SK-N-SH (cell line): ENCODE measurements around the gene OR13C5. TPM values are rescaled to one million over a fixed set of nuclear protein-coding genes. Genes with fewer than 3 reads are reported as not detected.
"Not testable (repeated sequence)": the region's sequence is repeated elsewhere in the genome, so short reads cannot be mapped to it uniquely, and the experiment has no call there.

Experiments used
- CTCF ChIA-PET: fragments of 300-600, 350-600 bp; formaldehyde crosslinking; extraction: SDS; loops from one replicate; lab custom pipeline; 2021; lab: Yijun Ruan, JAX
- POLR2A ChIA-PET: fragments of 350-600 bp; sonication (Branson Sonifier 250); formaldehyde crosslinking; extraction: SDS; loops from one replicate; lab custom pipeline; 2020; ENCODE audit warnings: antibody characterized with exemption, inconsistent platforms; lab: Yijun Ruan, JAX
- DNase-seq: peaks from one replicate; pipeline ENCODE4 v3.0.0; 2012
- H2AFZ ChIP-seq: fragments of 200-600 bp; sonication (generic); 2 replicates; pipeline ENCODE4 v1.8.1; 2016; ENCODE audit warnings: antibody characterized with exemption, mild to moderate bottlenecking, low read depth
- H3F3A ChIP-seq: fragments of 200-600 bp; sonication (generic); replicated peaks from 2 replicates; pipeline ENCODE3; 2016; ENCODE audit warnings: antibody characterized with exemption, mild to moderate bottlenecking; ENCODE audit not compliant: insufficient read depth
- H3K27ac ChIP-seq, 2 experiments: fragments of 200-500 bp in 1 of 2; fragments of 200-600 bp in 1 of 2; sonication (Bioruptor generic) in 1 of 2; sonication (generic), shearing (Covaris generic) in 1 of 2; 2 replicates each; pipeline versions ENCODE4 v1.5.1 to v1.6.1; 2014 to 2016; ENCODE audit warnings: low read depth in 2 of 2, inconsistent platforms in 1 of 2, low read length in 1 of 2, mild to moderate bottlenecking in 1 of 2, mixed read lengths in 1 of 2
- H3K27me3 ChIP-seq: fragments of 200-600 bp; sonication (generic), shearing (Covaris generic); 2 replicates; pipeline ENCODE4 v1.6.1; 2016; ENCODE audit warnings: mixed run types; ENCODE audit not compliant: insufficient read depth
- H3K36me3 ChIP-seq, 2 experiments: fragments of 200-500 bp in 1 of 2; fragments of 200-600 bp in 1 of 2; sonication (Bioruptor generic) in 1 of 2; sonication (generic) in 1 of 2; replicated peaks in 1 of 2; 2 replicates each; pipeline versions ENCODE3 to v1.5.1; 2014 to 2016; ENCODE audit warnings: low read length in 1 of 2, mild to moderate bottlenecking in 1 of 2; ENCODE audit not compliant: insufficient read depth in 2 of 2, control insufficient read depth in 1 of 2
- H3K4me1 ChIP-seq, 2 experiments: fragments of 200-500 bp in 1 of 2; fragments of 200-600 bp in 1 of 2; sonication (Bioruptor generic) in 1 of 2; sonication (generic), shearing (Covaris generic) in 1 of 2; 2 replicates each; pipeline versions ENCODE4 v1.5.1 to v1.6.1; 2014 to 2016; ENCODE audit warnings: low read depth in 1 of 2, low read length in 1 of 2, mixed run types in 1 of 2; ENCODE audit not compliant: insufficient read depth in 2 of 2, control insufficient read depth in 1 of 2
- H3K4me2 ChIP-seq: fragments of 200-600 bp; sonication (generic), shearing (Covaris generic); 2 replicates; pipeline ENCODE4 v1.6.1; 2017; ENCODE audit warnings: mixed run types
- H3K4me3 ChIP-seq, 2 experiments: fragments of 200-500 bp in 1 of 2; fragments of 200-600 bp in 1 of 2; sonication (Bioruptor generic) in 1 of 2; sonication (generic), shearing (Covaris generic) in 1 of 2; 2 replicates each; pipeline versions ENCODE4 v1.5.1 to v1.8.1; 2014 to 2016; ENCODE audit warnings: low read depth in 2 of 2, inconsistent platforms in 1 of 2, low read length in 1 of 2, mild to moderate bottlenecking in 1 of 2, mixed read lengths in 1 of 2, moderate library complexity in 1 of 2
- H3K79me2 ChIP-seq: fragments of 200-600 bp; sonication (generic); 2 replicates; pipeline ENCODE4 v1.8.1; 2017; ENCODE audit warnings: mild to moderate bottlenecking; ENCODE audit not compliant: insufficient read depth
- H3K9ac ChIP-seq: fragments of 200-600 bp; sonication (generic); 2 replicates; pipeline ENCODE4 v1.6.1; 2017; ENCODE audit warnings: mixed run types
- H3K9me2 ChIP-seq: fragments of 200-600 bp; sonication (generic); 2 replicates; pipeline ENCODE4 v1.6.1; 2017; ENCODE audit warnings: mixed run types
- H3K9me3 ChIP-seq: fragments of 200-600 bp; sonication (generic); 2 replicates; pipeline ENCODE4 v1.6.1; 2017; ENCODE audit warnings: mixed run types, mild to moderate bottlenecking, moderate library complexity
- H4K20me1 ChIP-seq: fragments of 200-600 bp; sonication (generic); 2 replicates; pipeline ENCODE4 v1.6.1; 2017; ENCODE audit warnings: mild to moderate bottlenecking, mixed run types; ENCODE audit not compliant: insufficient read depth
- CHD2 ChIP-seq: fragments of 150-350 bp; IDR thresholded peaks from 2 replicates; pipeline ENCODE4 v1.6.1; 2018; ENCODE audit warnings: low read length; ENCODE audit not compliant: partially characterized antibody
- ELF1 ChIP-seq: IDR thresholded peaks from 2 replicates; pipeline ENCODE4 v1.4.0; 2012
- EP300 ChIP-seq, 2 experiments: IDR thresholded peaks; 2 replicates each; pipeline versions ENCODE4 v1.4.0 to v1.6.1; 2012; ENCODE audit warnings: borderline replicate concordance in 1 of 2, low read depth in 1 of 2, low read length in 1 of 2
- FOXJ3 ChIP-seq: sonication (generic); formaldehyde crosslinking; IDR thresholded peaks from 2 replicates; pipeline ENCODE4 v1.5.1; 2020; ENCODE audit warnings: mild to moderate bottlenecking, missing genetic modification reagents
- FOXM1 ChIP-seq: IDR thresholded peaks from 2 replicates; pipeline ENCODE4 v1.4.0; 2012; ENCODE audit warnings: low read depth, mild to moderate bottlenecking
- GABPA ChIP-seq: IDR thresholded peaks from 2 replicates; pipeline ENCODE4 v1.4.0; 2012; ENCODE audit warnings: low read depth, mild to moderate bottlenecking
- GATA2 ChIP-seq: sonication (generic); formaldehyde crosslinking; IDR thresholded peaks from 2 replicates; pipeline ENCODE4 v1.5.0; 2020; ENCODE audit warnings: mild to moderate bottlenecking, missing genetic modification reagents
- MEF2A ChIP-seq: IDR thresholded peaks from 2 replicates; pipeline ENCODE4 v1.4.0; 2012; ENCODE audit warnings: low read depth, borderline replicate concordance
- RAD21 ChIP-seq: IDR thresholded peaks from 2 replicates; pipeline ENCODE4 v1.6.1; 2012; ENCODE audit warnings: mild to moderate bottlenecking, low read length
- RCOR1 ChIP-seq: fragments of 150-350 bp; IDR thresholded peaks from 2 replicates; pipeline ENCODE4 v1.6.1; 2017; ENCODE audit warnings: antibody characterized with exemption, low read length
- RXRA ChIP-seq: IDR thresholded peaks from 2 replicates; pipeline ENCODE4 v1.4.0; 2012; ENCODE audit warnings: low read depth, mild to moderate bottlenecking, borderline replicate concordance
- TCF12 ChIP-seq: IDR thresholded peaks from 2 replicates; pipeline ENCODE4 v1.4.0; 2012
- WGBS: methylation state at CpG from one replicate; pipeline ENCODE4 v1.1.6; 2017; ENCODE audit warnings: low lambda C conversion rate; 5-methylcytosine and 5-hydroxymethylcytosine counted together
- polyA plus RNA-seq, 3 experiments: library from polyadenylated mRNA; depleted of rRNA; stranded (reverse); fragments of >200 nt; gene quantifications; 2 replicates each; pipeline ENCODE4 v1.2.3, GENCODE V29; 2012
- TF ChIP-seq, protein P1 (sequence below): IDR thresholded peaks from 2 replicates; pipeline ENCODE4 v1.4.0; 2012; ENCODE audit warnings: low read depth, borderline replicate concordance
- TF ChIP-seq, protein P2 (sequence below): fragments of 150-350 bp; IDR thresholded peaks from 2 replicates; pipeline ENCODE4 v1.6.1; 2017; ENCODE audit warnings: antibody characterized with exemption, low read length, low read depth, borderline replicate concordance

The OR13C5 gene
- polyA plus RNA-seq, 1 of the 3 experiments (the other 2 are of a cell fraction) = not detected

DNA sequence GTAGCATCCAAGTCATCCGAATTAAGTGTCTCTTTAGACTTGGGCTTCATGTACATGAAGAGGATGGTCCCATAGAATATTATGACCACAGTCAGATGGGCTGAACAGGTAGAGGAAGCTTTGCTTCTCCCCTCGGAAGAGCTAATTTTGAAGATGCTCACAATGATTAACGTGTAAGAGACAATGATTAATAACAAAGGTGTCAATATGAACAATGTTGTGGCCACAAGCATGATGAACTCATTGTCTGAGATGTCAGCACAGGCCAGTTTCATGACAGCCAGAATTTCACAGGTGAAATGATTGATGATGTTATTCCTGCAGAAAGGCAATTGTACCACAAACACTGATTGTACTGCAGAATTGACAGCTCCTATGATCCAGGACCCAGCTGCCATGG is 5.6 kb upstream of the OR13C5 start:
- POLR2A ChIA-PET = no interaction called here

DNA sequence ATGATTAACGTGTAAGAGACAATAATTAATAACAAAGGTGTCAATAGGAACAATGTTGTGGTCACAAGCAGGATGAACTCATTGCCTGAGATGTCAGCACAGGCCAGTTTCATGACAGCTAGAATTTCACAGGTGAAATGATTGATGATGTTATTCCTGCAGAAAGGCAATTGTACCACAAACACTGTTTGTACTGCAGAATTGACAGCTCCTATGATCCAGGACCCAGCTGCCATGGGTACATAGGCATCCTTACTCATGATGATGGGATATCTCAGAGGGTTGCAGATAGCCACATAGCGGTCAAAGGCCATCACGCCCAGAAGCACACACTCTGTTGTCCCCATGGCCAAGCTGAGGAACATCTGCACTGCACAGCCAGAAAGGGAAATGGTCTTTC is 464 bp downstream of the OR13C5 start:
- H4K20me1 ChIP-seq, H3K4me3 ChIP-seq, CTCF ChIA-PET, DNase-seq, H3K4me2 ChIP-seq, H2AFZ ChIP-seq, H3K9me2 ChIP-seq, H3K79me2 ChIP-seq, H3K9ac ChIP-seq, H3K27ac ChIP-seq, H3F3A ChIP-seq, H3K9me3 ChIP-seq, H3K27me3 ChIP-seq, H3K4me1 ChIP-seq, H3K36me3 ChIP-seq, POLR2A ChIA-PET: not testable (repeated sequence)
- 0% methylated on average over 1 of the region's 3 CpGs for WGBS

More for the DNA sequence above, 5.6 kb upstream of the OR13C5 start:
- Histone ChIP-seq H3K27ac (no peak overlapping the region), H3K9ac (no peak overlapping the region), H3K4me1 (no peaks in the 10 kb centered on the region), H3K9me3 (no peaks in the 10 kb centered on the region), H4K20me1 (no peaks in the 10 kb centered on the region), H3K9me2 (no peaks in the 10 kb centered on the region), H3K27me3 (no peaks in the 10 kb centered on the region), H2AFZ (no peak overlapping the region), H3F3A (no peaks in the 10 kb centered on the region), H3K4me2 (no peak overlapping the region), H3K36me3 (no peaks in the 10 kb centered on the region), H3K4me3 (no peak overlapping the region), H3K79me2 (no peaks in the 10 kb centered on the region)
- DNase-seq = no peak
- CTCF ChIA-PET = no interaction called here
- WGBS = 16% methylated on average over 3 of the region's 3 CpGs
- TF ChIP-seq TCF12 (no peak), RAD21 (no peak), GABPA (no peak), ELF1 (no peak), RXRA (no peak), FOXJ3 (CRISPR knock-in tag) (no peak), GATA2 (no peak), FOXM1 (no peak), MEF2A (no peak), RCOR1 (no peak), CHD2 (no peak), EP300 (IDR thresholded peaks at IDR 0.05; ENCODE audit: borderline replicate concordance in 1 of 2, low read depth in 1 of 2, low read length in 1 of 2) (no peak)
- TF ChIP-seq, protein P1, sequence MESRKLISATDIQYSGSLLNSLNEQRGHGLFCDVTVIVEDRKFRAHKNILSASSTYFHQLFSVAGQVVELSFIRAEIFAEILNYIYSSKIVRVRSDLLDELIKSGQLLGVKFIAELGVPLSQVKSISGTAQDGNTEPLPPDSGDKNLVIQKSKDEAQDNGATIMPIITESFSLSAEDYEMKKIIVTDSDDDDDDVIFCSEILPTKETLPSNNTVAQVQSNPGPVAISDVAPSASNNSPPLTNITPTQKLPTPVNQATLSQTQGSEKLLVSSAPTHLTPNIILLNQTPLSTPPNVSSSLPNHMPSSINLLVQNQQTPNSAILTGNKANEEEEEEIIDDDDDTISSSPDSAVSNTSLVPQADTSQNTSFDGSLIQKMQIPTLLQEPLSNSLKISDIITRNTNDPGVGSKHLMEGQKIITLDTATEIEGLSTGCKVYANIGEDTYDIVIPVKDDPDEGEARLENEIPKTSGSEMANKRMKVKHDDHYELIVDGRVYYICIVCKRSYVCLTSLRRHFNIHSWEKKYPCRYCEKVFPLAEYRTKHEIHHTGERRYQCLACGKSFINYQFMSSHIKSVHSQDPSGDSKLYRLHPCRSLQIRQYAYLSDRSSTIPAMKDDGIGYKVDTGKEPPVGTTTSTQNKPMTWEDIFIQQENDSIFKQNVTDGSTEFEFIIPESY = no peak
- TF ChIP-seq, protein P2, sequence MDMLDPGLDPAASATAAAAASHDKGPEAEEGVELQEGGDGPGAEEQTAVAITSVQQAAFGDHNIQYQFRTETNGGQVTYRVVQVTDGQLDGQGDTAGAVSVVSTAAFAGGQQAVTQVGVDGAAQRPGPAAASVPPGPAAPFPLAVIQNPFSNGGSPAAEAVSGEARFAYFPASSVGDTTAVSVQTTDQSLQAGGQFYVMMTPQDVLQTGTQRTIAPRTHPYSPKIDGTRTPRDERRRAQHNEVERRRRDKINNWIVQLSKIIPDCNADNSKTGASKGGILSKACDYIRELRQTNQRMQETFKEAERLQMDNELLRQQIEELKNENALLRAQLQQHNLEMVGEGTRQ = no peak
